ENCODE results near the gene TNS3.

GRCh38 chr7:47374538-47374937, 207.4 kb downstream of the TNS3 start:
- TF ChIP-seq CTCF (IDR thresholded peaks at IDR 0.05; ENCODE audit: low read length) (no peak), EZH2phosphoT487 (IDR thresholded peaks at IDR 0.05; ENCODE audit: low read length) (no peak), EZH2 (optimal IDR thresholded peaks at IDR 0.05; ENCODE audit: low read depth, low read length) (no peak)
